Measurements from ENCODE around the gene MARCHF3.

DNA sequence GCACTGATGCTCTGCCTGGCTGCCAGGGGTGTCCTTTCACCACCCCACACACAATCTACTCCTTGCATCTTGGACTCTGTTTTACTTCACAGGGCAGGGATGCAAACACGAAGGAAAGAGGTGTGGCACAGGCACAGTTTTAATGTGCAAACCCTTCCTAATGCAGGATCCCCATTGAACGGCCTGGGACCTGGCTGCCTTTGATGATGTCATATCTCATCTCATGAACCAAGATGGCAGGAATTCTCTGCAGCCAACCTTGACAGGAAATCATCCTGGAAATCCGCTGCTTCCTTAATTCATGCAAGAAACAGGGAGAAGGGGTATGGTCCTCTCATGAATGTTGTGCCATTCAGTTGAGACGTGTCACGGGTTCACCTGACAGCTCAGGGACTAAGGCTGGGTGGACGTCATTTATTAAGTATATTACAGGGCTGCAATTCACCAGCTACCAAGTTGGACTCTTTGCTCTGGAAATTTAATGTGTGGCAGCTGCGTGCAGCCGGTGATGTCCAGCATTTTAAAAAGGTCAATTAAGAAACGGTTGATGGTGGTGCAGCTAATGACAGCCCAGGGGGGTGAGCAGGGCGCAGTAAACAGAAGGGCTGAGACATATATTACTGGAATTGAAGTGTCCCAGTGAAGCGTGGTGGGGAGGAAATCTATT, 161.9 kb downstream of the MARCHF3 start:
- TF ChIP-seq EP300 (conservative IDR thresholded peaks at IDR 0.05; ENCODE audit: poor library complexity, severe bottlenecking) (no peak), EZH2 (IDR thresholded peaks at IDR 0.05; ENCODE audit: borderline replicate concordance, insufficient read depth, low read length, poor library complexity, severe bottlenecking) (no peak), SMC3 (conservative IDR thresholded peaks at IDR 0.05; ENCODE audit: poor library complexity) (no peak)
- TF ChIP-seq, protein P1, sequence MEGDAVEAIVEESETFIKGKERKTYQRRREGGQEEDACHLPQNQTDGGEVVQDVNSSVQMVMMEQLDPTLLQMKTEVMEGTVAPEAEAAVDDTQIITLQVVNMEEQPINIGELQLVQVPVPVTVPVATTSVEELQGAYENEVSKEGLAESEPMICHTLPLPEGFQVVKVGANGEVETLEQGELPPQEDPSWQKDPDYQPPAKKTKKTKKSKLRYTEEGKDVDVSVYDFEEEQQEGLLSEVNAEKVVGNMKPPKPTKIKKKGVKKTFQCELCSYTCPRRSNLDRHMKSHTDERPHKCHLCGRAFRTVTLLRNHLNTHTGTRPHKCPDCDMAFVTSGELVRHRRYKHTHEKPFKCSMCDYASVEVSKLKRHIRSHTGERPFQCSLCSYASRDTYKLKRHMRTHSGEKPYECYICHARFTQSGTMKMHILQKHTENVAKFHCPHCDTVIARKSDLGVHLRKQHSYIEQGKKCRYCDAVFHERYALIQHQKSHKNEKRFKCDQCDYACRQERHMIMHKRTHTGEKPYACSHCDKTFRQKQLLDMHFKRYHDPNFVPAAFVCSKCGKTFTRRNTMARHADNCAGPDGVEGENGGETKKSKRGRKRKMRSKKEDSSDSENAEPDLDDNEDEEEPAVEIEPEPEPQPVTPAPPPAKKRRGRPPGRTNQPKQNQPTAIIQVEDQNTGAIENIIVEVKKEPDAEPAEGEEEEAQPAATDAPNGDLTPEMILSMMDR (IDR thresholded peaks at IDR 0.05; ENCODE audit: poor library complexity, severe bottlenecking): no peak

Data from neural cell (in vitro differentiated cells).